Measurements from ENCODE around the gene NR2F1-AS1.

Gene NR2F1-AS1

DNA sequence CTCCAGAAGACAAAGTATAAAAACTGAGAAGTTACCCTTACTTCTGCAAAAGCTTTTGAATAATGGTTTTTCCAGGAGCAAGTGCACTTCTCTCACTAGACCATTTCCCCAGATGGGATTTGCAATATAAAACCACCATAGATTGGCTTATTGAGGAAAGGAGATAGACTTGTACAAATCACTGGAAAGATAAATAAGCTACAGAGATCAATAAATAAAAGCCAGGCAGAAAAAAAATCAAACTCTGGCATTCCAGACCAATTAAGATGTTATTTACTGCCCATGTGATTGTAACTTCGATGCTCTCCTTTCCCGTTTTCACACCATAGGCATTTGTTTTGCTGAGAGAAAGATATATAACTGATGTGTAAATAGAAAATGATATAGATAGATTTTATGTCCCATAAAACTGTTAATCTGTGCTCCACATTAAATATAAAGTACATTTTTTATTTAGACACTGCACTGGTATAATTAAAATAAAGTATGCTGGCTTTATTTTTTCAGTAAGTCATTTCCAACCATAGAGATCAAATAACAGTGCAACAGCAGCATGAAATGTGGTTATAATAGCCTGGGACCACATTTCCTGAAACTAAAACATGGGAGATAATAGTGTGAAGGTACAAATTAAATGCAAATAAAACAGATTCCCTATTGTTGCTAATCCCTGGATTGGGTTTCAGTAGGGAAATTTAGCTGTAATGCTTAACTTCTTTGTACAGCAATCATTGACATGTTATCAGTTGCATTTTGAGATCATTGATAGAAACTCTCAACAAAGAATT is 177.7 kb downstream of the NR2F1-AS1 start:
- POLR2A ChIA-PET (ENCODE audit: low non-redundant PET), result no interaction called here
- CTCF ChIA-PET, result interaction anchor here (0.6 kb wide), 1 partner anchor 377 kb away, joined by 3 read pairs; no protein-coding TSS in a partner anchor

DNA sequence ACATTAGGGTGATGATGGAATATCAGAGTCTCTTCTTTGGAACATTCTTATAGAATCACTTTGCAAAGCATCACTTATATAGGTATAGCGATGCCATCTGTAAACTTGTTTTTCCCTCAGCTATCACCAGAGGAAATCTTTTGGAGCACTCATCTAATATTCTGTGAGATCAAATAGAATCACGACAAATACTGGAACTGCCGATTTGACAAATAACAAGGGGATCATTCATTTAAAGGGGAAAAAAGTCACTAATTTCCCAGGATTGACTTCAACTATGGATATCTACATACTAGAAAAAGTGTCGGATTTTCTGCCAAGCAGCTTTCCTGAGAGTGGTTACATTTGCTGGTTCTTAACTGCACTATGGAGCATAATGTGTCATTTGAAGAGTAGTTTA is 178.6 kb downstream of the NR2F1-AS1 start:
- no peak overlapping the region for H3K27ac ChIP-seq
- DNase-seq (ENCODE audit: low spot score), result no peak
- ChIA-PET CTCF (interaction anchor here (0.6 kb wide), 1 partner anchor 376 kb away, joined by 3 read pairs; no protein-coding TSS in a partner anchor), POLR2A (ENCODE audit: low non-redundant PET) (no interaction called here)
- TF ChIP-seq, protein P1, sequence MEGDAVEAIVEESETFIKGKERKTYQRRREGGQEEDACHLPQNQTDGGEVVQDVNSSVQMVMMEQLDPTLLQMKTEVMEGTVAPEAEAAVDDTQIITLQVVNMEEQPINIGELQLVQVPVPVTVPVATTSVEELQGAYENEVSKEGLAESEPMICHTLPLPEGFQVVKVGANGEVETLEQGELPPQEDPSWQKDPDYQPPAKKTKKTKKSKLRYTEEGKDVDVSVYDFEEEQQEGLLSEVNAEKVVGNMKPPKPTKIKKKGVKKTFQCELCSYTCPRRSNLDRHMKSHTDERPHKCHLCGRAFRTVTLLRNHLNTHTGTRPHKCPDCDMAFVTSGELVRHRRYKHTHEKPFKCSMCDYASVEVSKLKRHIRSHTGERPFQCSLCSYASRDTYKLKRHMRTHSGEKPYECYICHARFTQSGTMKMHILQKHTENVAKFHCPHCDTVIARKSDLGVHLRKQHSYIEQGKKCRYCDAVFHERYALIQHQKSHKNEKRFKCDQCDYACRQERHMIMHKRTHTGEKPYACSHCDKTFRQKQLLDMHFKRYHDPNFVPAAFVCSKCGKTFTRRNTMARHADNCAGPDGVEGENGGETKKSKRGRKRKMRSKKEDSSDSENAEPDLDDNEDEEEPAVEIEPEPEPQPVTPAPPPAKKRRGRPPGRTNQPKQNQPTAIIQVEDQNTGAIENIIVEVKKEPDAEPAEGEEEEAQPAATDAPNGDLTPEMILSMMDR (conservative IDR thresholded peaks at IDR 0.05; ENCODE audit: low read depth), result no peak

More for the DNA sequence above, 177.7 kb downstream of the NR2F1-AS1 start:
- H3K27ac ChIP-seq, result no peak overlapping the region
- no peak for DNase-seq (ENCODE audit: low spot score)
- TF ChIP-seq, protein P1 (conservative IDR thresholded peaks at IDR 0.05; ENCODE audit: low read depth), result no peak

DNA sequence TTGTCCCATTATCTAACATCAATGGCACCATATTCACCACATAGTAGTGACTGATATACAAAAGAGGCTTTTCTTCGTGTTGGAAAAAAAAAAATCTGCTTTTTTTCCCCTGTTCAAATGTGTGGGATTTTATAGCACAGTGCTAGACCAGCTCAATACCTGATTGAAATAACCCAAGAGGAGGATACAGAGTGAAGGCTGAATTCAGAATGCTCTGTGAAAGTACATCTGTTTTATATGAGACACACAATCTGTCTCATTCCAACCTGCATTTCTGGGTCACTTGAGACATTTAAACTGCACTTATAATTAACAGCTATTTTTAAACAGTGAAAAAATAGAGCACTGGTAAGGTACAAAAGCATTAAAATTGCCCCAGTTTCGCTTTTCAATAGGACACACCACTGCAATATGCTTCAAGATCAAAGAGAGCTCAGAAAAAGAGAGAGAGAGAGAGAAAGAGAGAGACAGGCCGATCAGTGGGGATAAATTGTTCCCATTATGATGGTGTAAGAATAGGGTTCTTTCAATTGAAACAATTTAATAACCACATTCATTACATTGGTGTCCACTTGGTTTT is 179.3 kb downstream of the NR2F1-AS1 start:
- DNase-seq (ENCODE audit: low spot score), result no peak
- ChIA-PET CTCF (interaction anchor here (0.7 kb wide), 1 partner anchor 9 kb away, joined by 3 read pairs; no protein-coding TSS in a partner anchor), POLR2A (ENCODE audit: low non-redundant PET) (no interaction called here)
- TF ChIP-seq, protein P1 (conservative IDR thresholded peaks at IDR 0.05; ENCODE audit: low read depth), result no peak
- no peak overlapping the region for H3K27ac ChIP-seq

DNA sequence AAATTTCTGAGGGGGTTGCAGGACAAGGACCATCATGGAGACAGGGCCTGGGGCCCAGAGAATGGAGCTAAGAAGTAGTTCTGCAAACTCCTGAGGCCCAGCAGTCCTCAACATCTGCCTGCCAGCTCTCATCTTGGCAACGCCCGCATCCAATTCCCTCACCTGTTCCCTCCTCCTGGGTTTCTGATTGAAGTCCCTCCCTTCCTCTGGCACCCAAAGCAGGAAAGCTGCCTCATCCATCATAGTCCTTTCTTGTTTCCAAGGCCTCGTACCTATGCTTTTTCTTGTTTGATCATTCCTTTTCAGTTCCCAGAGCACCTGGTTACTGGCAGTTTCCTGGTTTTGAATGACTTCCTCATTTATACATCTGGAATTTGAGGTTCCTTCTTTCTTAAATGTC is 181.3 kb downstream of the NR2F1-AS1 start:
- ChIA-PET CTCF (no interaction called here), POLR2A (ENCODE audit: low non-redundant PET) (no interaction called here)
- TF ChIP-seq, protein P1 (conservative IDR thresholded peaks at IDR 0.05; ENCODE audit: low read depth), result no peak
- H3K27ac ChIP-seq, result no peak overlapping the region
- no peak for DNase-seq (ENCODE audit: low spot score)

DNA sequence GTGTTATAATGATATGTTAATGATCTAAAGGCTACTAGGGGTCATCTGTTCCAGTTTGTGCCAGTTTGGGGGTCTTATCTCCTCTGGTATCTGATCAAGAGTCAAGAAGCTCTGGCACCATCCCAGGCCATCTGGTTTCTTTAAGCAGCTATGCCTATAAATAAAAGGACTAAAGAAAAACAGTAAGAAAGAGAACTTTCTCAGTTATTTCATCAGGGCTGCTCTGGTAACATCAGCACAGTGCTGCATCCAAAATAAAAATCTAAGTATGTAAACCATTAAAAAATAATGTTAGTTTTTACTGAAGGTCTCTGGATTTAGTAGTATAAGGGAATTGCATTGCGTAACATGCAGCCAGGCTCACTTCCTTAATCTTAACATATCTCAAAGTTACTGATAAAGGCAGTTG is 185.0 kb downstream of the NR2F1-AS1 start:
- TF ChIP-seq, protein P1 (conservative IDR thresholded peaks at IDR 0.05; ENCODE audit: low read depth), result no peak
- H3K27ac ChIP-seq, result no peak overlapping the region
- ChIA-PET POLR2A (ENCODE audit: low non-redundant PET) (no interaction called here), CTCF (no interaction called here)
- no peak for DNase-seq (ENCODE audit: low spot score)

DNA sequence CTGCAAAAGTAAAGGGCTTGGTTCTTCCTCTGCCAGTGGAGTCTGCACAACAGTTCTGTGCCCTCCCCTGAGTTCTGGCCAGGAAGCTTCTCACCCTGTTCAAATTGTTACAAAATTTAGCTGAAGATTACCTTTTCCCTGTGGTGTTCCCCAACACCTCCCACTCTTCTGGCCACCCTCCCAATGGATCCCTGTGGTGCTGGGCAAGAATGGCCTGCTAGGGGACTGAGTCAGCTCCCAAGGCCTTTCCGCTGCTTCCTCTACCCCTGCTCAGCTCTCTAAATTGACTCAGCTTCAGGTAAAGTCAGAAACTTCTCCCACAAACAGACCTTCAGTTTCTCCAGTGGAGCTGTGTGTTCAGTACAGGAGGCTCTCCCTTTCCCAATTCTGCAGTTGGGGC is 186.0 kb downstream of the NR2F1-AS1 start:
- TF ChIP-seq, protein P1 (conservative IDR thresholded peaks at IDR 0.05; ENCODE audit: low read depth), result no peak
- ChIA-PET POLR2A (ENCODE audit: low non-redundant PET) (no interaction called here), CTCF (no interaction called here)
- H3K27ac ChIP-seq, result no peak overlapping the region
- no peak for DNase-seq (ENCODE audit: low spot score)
